Right ventricle myocardium superior (tissue), 1 donor: Measurements from ENCODE around the gene SSU72. TPM values are rescaled to one million over a fixed set of nuclear protein-coding genes. Genes with fewer than 3 reads are reported as not detected.
"Not testable (repeated sequence)": the region's sequence is repeated elsewhere in the genome, so short reads cannot be mapped to it uniquely, and the experiment has no call there.

Experiments
- ATAC-seq: fragments of 200-7000 bp; cut with Tn5 transposase; one replicate; pipeline ENCODE4 v1.9.1; 2020; ENCODE audit warnings: mild to moderate bottlenecking; ENCODE audit not compliant: poor library complexity
- DNase-seq: peaks from one replicate; pipeline ENCODE4 v3.0.0-alpha.2; 2020
- intact Hi-C: fragments of 100-400 bp; cut with DNase I; formaldehyde crosslinking; loops from one replicate; pipeline ENCODE4 v1.11.2; 2022
- total RNA-seq: library from RNA; stranded (reverse); fragmentation: NEBNext Ultra II Directional; extraction: Animal tissue kit (Norgen Biotek cat#: 25700); gene quantifications from one replicate; pipeline ENCODE4 v1.2.1, GENCODE V29; 2021
- donor health status: DM: no; HTN: yes; CAD: no; lungs with severe emphysema.

SSU72 gene
- total RNA-seq, 1 donor from 2014 or later: 106 TPM

DNA sequence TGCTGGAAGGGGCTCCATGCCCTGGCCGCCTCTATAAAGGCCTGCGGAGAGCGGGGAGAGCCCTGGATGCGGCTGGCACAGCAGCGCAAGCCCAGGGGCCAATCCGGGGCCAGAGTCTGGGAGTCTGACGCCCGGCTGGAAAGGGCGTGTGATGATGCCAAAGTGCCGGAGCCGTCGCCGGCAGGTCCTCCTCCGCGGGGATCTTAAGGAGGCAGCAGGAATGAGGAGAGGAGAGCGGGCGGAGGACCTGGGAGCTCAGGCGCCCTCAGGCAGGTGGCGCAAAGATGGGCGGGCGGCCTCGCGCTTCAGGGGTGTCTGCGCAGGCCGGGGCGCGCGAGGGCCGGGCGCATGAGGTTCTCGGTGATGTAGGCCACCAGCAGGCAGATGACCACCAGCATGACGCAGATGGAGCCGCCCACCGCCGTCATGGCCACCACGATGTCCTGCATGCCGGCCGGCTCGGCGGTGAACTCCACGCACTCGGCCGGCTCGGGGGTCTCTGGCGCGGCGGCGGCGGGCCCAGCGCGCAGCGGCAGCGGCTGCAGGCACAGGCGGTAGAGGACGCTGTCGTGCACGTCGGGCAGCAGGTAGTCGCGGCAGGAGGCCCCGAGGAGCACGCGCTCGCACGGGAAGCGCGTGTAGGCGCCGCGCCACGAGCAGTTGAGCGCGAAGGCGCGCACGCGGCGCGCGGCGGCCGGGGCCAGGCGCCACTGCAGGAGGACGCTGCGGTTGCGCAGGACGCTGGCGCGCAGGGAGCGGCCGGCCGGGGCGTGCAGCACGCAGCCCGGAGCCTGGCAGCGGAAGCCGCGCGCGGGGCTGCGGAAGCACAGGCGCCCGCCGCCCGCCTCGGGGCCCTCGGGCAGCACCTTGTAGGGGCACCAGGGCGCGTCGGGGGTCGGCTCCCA lies 24.6 kb upstream of the SSU72 start:
- ATAC-seq (peak; percentile 9), DNase-seq (peak; percentile 44)

GRCh38 chr1:1598720-1599029 lies 24.0 kb upstream of the SSU72 start:
- no peak for ATAC-seq
- intact Hi-C loops: no loop called here
- peak; percentile 38 for DNase-seq

More for the DNA sequence above, 24.6 kb upstream of the SSU72 start:
- intact Hi-C loops: no loop called here

GRCh38 chr1:1598051-1598719 lies 23.5 kb upstream of the SSU72 start:
- ATAC-seq (no peak), DNase-seq (peak; percentile 26)
- intact Hi-C loops: no loop called here

DNA sequence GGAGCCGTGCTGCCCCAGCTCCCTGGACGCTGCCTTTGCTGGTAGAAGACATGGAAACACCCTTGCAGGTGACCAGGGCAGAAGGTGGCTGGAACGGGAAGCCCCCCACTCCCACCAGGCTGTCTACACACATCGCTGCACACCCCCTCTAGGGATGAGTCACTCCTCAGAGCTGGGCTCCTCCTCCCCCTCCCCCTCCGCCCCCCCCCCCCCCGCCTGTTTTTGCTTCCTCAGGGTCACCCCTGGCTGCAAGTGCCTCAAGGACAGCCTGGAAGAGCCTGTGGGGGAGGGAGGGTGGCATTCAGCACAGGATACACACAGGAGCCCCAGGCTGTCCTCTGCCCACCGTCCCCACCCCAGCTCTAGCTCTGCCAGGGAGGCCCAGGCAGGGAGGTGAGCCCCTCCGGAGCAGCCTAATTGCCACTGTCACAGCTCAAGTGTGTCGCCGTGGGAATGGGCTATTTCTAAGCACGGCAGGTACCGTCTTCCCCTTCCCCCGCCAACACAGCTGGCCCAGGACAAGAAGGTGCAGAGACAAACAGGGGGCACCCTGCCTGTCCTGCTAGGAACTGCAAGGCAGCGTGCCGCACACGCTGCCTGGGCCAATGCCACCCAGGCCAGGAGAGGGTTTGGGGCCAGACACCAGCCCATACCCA lies 22.7 kb upstream of the SSU72 start:
- ATAC-seq (peak; percentile 54), DNase-seq (peak; percentile 39)
- intact Hi-C loops: no loop called here

GRCh38 chr1:1596493-1597274 lies 22.0 kb upstream of the SSU72 start:
- DNase-seq (no peak), ATAC-seq (no peak)
- intact Hi-C loops: no loop called here

DNA sequence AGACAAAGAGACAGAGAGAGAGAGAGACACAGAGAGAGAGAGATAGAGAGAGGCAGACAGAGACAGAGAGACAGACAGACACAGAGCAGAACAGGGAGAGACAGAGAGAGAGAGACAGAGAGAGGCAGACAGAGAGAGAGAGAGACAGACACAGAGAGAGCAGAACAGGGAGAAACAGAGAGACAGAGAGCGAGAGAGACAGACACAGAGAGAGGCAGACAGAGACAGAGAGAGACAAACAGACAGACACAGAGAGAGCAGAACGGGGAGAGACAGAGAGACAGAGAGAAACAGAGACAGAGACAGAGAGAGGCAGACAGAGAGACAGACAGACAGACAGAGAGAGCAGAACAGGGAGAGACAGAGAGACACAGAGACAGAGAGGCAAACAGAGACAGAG lies 20.7 kb upstream of the SSU72 start:
- ATAC-seq, DNase-seq, intact Hi-C loops: not testable (repeated sequence)

DNA sequence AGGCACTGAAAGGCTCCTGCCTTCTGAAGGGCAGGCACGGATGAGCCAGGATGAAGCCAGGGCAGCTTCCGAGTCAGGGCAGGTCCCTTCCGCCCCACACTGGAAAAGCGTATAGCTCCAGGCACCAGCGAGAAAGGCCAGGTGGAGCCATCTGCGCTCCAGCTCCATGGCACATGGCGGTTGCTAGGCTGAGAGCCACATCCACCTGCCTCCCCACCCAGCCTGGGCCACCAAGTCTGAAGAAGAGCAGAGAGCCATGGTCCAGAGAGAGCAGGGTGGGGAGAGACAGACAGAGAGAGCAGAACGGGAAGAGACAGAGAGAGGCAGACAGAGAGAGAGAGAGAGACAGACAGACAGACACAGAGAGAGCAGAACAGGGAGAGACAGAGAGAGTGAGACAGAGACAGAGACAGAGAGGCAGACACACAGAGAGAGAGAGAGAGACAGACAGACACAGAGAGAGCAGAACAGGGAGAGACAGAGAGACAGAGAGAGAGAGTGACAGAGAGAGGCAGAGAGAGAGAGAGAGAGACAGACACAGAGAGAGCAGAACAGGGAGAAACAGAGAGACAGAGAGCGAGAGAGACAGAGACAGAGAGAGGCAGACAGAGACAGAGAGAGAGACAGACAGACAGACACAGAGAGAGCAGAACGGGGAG lies 20.1 kb upstream of the SSU72 start:
- DNase-seq (no peak), ATAC-seq (no peak)
- intact Hi-C loops: no loop called here

- intact Hi-C loops: no loop called here
- DNase-seq (peak; percentile 16), ATAC-seq (no peak)
These were observed 19.4 kb upstream of the SSU72 start for GRCh38 chr1:1593834-1594601.

DNA sequence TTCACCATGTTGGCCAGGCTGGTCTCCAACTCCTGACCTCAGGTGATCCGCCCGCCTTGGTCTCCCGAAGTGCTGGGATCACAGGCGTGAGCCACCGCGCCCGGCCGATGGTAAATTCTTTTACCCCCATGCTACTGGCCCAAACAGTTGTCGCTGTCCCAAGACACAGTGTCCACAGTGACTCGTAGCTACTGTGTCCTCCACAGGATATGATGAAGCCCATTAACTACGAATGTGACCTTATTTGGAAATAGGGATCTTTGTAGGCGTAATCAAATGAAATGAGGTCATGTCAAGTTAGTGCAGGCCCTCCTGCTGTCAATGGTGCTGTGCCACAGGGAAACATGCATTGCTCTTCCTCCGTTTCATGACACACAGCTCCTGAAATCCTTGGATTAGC lies 16.8 kb upstream of the SSU72 start:
- intact Hi-C loops: no loop called here
- no peak for ATAC-seq
- DNase-seq: no peak

- intact Hi-C loops: no loop called here
- ATAC-seq (no peak), DNase-seq (no peak)
These were observed 8.8 kb upstream of the SSU72 start for GRCh38 chr1:1583347-1584010.

GRCh38 chr1:1582585-1583346 lies 8.1 kb upstream of the SSU72 start:
- intact Hi-C loops: no loop called here
- DNase-seq (no peak), ATAC-seq (no peak)

- intact Hi-C loops: no loop called here
- ATAC-seq: no peak
- DNase-seq: no peak
These were observed 3.8 kb upstream of the SSU72 start for GRCh38 chr1:1578371-1578940.

DNA sequence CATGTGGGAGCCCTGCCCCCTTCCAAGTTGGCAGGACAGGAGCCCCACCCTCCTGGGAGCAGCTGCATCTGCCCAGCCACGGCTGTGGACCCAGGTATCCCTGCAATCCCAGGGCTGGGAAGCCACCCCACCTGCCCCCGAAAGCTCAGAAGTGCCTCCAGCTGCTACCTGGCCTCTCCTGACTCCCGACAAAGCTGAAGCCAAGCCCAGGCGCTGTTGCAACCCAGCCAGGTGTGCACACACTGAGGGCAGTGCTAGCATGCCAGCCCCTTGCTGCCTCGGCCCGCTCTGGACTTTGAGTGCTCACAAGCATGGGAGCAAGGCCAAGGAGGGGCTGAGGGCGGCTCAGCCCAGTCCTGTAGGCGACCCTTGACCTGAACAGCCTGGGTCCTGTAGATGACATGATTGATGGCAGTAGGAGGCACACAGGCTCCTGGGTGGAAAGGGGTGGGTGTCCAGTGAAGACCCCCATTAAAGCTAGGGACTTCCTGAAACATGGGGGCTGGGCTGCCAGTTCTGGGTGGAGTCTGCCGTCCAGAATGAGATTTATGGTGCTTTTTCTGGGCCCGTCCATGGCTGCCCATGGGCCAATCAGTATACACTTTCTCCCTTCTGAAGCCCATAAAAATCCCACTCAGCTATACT lies 2.8 kb upstream of the SSU72 start:
- no peak for ATAC-seq
- DNase-seq: no peak
- intact Hi-C loops: no loop called here

- ATAC-seq: peak; percentile 83
- intact Hi-C loops: no loop called here
- DNase-seq: peak; percentile 78
These were observed 581 bp downstream of the SSU72 start for GRCh38 chr1:1573843-1574720.

DNA sequence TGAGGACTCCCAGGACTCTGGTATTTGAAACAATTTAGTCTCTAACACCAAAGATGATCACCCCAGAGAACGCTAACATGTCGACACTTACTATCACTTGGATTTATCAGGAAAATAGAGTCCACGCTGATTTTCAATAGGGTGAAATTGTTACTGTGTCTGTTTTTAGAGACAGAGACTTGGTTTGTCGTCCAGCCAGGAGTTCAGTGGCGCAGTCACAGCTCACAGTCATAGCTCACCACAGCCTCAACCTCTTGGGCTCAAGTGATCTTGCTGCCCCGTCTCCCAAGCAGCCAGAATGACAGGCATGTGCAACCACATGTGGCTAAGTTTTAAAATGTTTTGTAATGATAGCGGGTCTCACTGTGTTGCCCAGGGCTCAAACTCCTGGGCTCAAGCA lies 5.3 kb downstream of the SSU72 start:
- intact Hi-C loops: no loop called here
- DNase-seq (no peak), ATAC-seq (no peak)
